ENCODE results near the gene LRRC1.

Gene LRRC1

DNA sequence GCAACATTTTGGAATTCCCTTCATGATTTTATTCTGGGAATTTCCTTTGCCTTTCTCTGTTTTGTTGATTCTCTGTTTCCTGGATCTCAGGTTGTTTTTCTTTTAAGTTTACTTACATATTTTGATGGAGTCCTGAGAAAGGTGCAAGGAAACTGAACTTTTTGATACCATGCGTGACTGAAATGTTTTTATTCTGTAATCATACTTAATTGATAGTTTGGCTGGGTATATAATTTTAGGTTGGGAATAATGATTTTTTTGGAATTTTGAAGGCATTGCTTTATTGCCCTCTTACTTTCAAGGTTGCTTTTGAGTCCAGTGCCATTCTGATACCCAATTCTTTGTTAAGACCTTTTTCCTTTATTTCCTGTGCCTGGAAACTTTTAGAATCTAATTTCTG, 45.2 kb downstream of the LRRC1 start:
- in situ Hi-C loops (cut with HindIII; ENCODE audit: low sequenced_read_pairs), result no loop called here

- in situ Hi-C loops (cut with HindIII; ENCODE audit: low sequenced_read_pairs), result no loop called here
Observed at GRCh38 chr6:53845280-53846195, 50.7 kb downstream of the LRRC1 start.

DNA sequence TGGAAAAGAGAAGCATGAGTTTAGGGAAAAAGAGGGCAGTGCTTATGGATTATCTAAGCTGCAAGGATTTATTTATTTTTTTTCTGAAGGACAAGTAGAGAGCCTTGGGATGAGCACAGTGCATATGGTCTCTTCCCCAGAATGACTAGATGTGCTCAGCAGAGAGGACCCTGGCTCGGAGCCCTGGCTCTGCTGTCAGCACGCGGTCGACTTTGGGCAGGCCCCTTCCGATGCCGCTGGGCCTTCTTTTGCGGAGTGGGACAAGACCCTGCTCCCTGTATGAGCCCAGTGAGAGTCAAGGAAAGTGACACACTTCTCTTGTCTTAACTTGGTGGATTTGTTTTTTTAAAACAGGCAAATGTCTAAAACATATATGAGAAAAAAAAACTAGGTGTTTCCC, 51.4 kb downstream of the LRRC1 start:
- in situ Hi-C loops (cut with HindIII; ENCODE audit: low sequenced_read_pairs), result no loop called here

GRCh38 chr6:53847796-53848314, 53.0 kb downstream of the LRRC1 start:
- in situ Hi-C loops (cut with HindIII; ENCODE audit: low sequenced_read_pairs), result no loop called here

DNA sequence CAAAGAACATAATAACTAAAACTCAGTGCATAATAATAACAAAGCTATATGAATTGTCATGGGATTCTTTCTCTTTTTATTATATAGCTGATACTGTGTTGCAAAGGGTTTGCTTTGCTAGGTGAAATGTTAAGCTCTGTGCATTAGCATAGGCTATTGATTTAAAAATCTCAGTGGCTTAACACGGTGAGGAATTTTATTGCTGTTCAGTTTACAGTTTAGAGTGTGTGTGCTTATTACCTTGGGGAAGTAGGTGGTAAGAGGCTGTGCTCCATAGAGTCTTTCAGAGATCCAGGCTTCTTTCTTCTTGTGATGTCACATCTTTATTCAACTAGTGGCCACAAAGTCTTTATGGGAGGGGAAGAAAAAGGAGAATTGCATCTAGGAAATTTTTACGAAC, 55.7 kb downstream of the LRRC1 start:
- in situ Hi-C loops (cut with HindIII; ENCODE audit: low sequenced_read_pairs), result no loop called here

DNA sequence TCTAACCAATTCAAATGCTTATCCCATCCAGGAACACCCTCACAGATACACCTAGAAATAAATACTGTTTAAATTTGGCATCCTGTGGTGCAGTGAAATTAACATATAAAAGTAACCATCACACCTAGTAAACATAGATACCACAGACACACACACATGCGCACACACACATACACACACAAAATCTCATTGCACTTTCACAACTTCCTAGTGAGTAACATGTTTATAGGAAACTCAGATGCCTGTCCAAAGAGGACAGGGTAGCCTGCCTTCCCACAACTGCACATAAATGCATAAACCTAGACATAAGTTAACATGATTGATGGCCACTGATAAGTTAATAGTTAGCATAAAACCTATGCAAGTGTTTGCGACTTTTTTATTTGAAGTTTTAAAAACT, 56.8 kb downstream of the LRRC1 start:
- in situ Hi-C loops (cut with HindIII; ENCODE audit: low sequenced_read_pairs), result no loop called here

DNA sequence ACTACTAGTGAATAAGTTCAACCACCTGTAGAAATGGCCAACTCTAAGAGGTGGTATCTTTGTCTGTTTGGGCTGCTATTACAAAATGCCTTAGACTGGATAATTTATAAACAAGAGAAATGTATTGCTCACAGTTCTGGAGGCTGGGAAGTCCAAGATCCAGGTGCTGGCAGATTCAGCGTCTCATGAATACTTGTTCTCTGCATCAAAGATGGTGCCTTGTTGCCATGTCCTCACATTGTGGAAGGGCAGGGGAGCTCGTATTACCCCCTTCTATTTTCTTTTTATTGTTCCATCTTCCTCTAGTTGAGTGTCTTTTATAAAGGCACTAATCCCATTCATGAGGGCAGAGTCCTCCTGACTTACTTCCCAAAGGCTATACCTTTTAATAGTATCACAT, 58.0 kb downstream of the LRRC1 start:
- in situ Hi-C loops (cut with HindIII; ENCODE audit: low sequenced_read_pairs), result no loop called here

DNA sequence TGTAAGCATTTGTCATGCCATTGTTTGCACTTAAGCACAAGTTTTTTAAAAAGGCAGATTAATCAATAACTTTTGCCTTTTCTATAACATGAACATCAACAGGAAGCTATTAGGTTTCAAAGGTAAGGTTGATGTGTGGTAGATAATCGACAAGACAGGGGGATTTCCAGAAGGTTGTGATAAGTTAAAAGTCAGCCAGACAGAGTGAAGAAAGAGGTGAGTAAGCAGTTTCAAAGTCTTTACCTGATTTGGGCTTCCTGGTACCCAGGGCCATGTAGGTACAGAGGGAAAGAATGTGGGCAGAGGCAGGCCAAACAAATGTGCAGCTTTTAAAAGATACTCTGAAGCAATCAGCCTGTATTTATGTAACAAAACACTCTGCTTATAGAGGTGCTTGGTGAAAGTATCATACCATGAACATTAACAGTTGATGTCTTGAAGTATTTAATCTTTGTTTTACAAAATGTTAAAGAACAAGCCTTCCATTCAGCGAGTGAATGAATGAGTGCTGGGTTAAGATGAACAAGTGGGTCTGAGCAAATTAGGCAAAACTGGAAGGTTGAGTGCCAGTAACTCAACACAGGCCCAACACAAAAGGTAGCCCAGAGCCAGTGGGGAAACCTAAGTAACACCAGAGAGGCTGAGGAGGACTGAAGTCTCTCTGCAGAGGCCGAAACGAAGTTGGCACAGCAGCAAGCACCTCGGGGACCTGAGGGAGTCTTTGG, 60.2 kb downstream of the LRRC1 start:
- in situ Hi-C loops (cut with HindIII; ENCODE audit: low sequenced_read_pairs), result no loop called here

GRCh38 chr6:53855940-53856339, 61.1 kb downstream of the LRRC1 start:
- in situ Hi-C loops (cut with HindIII; ENCODE audit: low sequenced_read_pairs), result no loop called here

DNA sequence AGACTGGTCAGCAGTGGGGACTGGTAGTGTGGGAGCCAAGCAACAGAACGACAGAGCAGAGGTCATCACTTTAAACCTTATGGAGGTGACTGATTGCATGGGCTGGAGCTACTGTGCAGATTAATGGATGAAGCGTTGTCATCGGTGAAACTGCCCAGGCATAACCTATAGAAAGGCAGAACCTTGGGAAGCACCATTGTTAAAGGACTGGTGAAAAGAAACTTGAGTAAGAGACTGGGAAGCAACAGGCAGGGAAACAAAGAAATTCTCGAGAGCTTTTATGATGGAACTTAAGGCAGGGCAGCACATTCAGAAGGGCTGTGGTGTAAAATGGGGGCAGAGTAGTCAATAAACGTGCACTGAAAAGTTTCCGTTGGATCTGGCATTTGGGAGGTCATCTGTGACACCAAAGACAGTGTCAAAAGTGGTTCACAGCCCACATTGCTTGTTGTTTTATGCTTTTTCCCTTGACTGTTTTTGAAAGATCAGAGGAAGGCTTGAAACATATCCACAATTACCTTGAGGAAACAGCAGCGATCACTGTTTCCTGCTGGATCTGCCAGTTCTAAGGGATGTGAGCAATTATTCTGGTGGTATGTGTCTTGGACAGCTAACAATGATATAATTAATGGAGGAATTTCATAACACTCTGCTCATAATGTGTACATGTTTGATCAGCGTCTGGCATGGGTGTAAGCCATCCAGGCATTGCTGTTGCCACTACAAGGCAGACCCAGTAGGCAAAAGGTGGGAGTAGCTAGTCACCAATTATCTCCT, 62.7 kb downstream of the LRRC1 start:
- in situ Hi-C loops (cut with HindIII; ENCODE audit: low sequenced_read_pairs), result no loop called here

GRCh38 chr6:53858196-53858595, 63.4 kb downstream of the LRRC1 start:
- in situ Hi-C loops (cut with HindIII; ENCODE audit: low sequenced_read_pairs), result no loop called here

DNA sequence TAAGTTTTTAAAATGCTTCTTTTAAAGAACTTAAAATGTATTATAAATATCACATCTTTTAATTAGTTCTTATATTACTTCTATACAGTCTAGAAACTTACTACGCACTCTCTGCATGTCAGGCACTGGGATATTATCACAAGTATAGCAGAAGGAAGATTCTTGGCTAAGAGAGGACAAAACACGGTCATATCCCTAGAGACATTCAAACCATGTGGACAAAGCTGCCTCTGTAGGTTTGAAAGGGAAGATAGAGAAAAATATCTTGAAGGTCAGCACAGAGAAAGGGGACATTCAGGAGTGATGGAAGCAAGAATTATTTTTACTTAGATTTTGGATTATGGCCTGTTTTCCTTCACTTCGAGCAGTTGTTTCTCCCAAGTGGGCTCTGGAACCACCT, 64.1 kb downstream of the LRRC1 start:
- in situ Hi-C loops (cut with HindIII; ENCODE audit: low sequenced_read_pairs), result no loop called here

DNA sequence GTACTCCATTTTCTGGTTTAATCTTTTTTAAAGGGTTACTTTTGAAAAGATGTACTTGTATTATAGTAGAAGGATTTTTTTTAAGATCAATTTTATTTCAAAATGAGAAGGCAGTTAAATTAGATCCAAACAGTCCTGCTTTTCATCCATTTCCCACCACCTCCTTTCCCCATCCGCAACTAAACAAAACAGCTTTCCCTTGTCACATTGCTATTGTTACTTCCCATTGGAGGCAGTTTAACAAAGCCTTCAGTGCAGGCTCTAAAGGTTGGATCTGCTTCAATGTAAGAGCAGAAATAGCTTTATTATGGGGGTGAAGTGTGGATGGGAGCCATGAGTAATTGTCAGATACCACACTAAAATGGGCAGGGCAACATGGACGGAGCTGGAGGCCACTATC, 65.7 kb downstream of the LRRC1 start:
- in situ Hi-C loops (cut with HindIII; ENCODE audit: low sequenced_read_pairs), result no loop called here

DNA sequence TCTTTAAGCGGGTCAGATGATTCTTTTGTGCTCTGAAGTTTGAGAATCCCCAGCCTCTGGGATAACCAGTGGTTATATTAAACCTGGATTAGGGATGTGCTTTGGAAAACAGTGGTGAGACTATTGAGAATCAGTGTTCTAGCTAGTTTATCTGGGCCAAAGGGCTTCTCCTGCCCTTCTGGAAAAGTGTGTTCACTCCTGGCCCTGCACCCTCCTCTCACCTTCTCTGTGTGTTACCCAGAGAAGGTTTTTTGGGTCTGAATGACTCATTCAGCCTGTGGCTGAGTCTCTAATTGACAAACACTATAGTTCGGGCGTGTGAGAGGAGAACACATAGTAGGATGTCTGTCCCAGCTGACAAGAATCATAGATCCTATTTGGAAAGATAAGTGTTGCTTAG, 66.7 kb downstream of the LRRC1 start:
- in situ Hi-C loops (cut with HindIII; ENCODE audit: low sequenced_read_pairs), result no loop called here

DNA sequence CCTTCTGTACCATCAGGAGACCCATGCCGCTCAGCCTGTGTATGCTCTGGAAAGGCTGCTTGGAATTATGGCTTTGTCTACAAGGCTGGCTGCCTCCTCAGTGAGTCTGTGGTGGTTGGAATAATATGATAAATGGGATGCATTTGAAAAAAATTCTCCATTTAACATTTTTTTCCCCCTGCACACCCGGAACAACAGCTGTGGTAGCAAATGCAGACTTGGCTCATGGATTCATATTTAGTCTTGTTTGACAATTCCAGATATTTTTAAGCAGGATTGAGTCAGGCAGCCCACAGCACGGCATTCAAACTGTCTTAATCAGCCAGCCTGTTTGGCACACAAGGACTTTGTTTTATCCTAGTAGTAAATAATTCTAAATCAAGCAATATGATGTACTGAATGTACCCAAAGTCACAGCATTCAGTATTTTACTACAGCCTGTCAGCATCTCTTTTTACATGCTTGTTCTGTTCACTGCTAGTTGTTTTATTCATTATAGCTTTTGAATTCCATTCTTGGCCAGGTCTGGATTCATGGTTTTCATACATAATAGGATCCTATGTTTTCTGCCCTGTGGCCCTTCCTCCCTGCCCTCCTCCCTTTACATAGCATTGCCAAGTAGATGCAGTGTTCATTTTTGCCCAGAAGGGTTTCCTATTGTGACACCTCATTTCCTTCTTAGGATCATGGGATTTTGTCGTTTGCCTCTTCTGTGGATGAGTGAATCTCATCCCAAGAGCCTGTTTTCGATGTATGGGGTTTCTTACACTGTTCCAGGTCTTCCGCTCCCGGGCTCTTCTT, 68.1 kb downstream of the LRRC1 start:
- in situ Hi-C loops (cut with HindIII; ENCODE audit: low sequenced_read_pairs), result no loop called here

GRCh38 chr6:53864781-53865180, 70.0 kb downstream of the LRRC1 start:
- in situ Hi-C loops (cut with HindIII; ENCODE audit: low sequenced_read_pairs), result no loop called here

DNA sequence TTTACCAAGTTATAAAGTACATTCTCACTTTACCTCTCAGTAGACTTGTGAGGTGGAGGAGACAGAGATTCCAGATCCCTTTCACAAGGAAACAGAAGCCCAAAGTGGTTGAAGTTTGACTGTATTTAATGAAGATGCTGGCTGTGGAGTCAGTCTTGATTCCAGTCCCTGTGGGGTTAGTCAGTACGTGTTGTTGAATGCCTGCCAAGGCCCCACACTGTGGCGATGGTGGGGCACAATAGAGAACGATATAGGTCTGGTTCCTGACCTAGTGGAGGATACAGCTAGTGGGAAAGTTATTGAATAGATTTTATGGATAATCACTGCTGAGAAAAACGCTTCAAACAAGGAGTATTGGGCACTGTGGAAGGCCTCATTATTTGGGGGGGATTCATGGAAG, 71.4 kb downstream of the LRRC1 start:
- in situ Hi-C loops (cut with HindIII; ENCODE audit: low sequenced_read_pairs), result no loop called here

DNA sequence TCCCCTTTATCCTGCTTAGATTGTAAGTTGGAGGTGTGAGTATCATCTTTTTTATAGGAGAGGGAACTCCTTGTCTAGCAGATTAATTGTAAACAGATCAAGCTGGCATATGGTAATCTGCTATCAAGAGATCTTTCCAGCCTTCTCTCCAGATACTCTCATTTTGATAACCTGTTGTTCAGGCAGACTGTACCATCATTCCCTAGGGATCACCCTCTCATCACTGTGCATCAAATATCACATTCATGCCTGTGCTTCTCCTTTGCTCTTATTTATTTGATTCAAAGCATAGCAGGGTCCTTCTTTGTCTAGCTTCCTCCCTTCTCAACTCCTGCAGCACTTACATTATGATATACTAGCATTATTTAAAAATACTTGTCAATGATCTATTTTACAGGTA, 73.8 kb downstream of the LRRC1 start:
- in situ Hi-C loops (cut with HindIII; ENCODE audit: low sequenced_read_pairs), result no loop called here

- in situ Hi-C loops (cut with HindIII; ENCODE audit: low sequenced_read_pairs), result no loop called here
Observed at GRCh38 chr6:53869964-53870363, 75.2 kb downstream of the LRRC1 start.

DNA sequence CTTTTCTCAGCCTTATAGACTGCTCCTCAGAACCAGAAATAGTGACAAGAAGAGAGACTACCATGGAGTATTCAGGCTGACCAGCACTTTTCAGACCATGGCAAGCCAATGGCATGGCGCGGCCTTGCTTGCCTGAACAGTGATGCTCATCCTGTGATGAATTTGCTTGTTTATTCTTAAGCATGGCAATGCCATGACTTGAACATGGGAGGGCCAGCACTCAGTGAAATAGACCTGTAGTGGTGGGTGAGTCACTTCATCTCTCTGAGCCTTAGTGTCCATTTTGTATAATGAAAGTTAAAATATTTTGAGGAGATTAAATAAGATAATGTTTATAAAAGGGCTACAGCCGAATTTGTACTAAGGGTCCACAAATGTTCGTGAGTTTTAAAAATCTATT, 79.1 kb downstream of the LRRC1 start:
- in situ Hi-C loops (cut with HindIII; ENCODE audit: low sequenced_read_pairs), result no loop called here
